Epidermal melanocyte (primary cell): ENCODE data around the gene CACTIN.
A peak's percentile ranks its signal among the peaks of the same experiment; 100 is the strongest.
"Not testable (repeated sequence)": the region's sequence is repeated elsewhere in the genome, so short reads cannot be mapped to it uniquely, and the experiment has no call there.

Source experiments
- DNase-seq: peaks from one replicate; pipeline ENCODE4 v3.0.0; 2011; ENCODE audit warnings: low spot score; ENCODE audit not compliant: insufficient read length

Gene CACTIN

DNA sequence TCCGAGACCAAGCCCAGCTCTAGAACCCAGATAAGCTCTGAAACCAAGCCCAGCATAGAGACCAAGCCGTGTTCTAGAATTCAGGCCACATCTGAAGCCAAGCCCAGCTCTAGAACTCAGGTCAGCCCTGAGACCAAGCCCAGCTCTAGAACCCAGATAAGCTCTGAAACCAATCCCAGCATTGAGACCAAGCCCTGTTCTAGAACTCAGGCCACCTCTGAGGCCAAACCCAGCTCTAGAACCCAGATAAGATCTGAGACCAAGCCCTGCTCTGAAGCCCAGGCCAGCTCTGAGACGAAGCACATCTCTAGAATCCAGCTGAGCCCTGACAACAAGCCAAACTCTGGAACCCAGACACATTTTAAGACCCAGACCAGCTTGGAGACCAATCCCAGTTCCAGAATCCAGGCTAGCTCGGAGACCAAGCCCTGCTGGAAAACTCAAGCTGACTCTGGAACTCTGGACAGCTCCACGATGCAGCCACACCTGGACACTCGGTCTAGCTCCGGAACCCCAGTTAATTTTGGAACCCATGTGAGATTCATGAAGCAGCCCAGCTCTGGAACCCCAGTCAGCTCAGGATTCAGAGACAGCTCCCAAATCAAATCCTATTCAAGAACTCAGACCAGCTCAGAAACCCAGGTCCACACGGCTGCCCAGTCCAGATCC lies 35.5 kb downstream of the CACTIN start:
- DNase-seq, result no peak

DNA sequence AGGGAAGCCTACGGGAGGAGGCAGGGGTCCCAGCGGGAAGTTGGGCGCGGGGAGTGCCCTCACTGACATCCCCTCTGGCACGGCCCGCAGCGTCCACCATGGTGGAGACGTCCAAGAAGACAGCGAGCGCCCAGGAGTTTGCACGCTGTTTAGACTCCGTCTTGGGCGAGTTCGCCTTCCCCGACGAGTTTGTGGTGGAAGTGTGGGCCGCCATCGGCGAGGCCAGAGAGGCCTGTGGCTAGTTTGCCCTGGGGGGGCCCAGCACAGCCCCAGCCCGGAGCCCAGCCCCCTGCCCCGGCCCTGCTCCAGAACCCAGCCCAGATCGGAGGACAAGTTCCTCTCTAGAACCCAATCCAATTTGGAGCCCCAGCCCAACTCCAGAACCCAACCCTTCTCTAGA lies 36.6 kb downstream of the CACTIN start:
- no peak for DNase-seq

DNA sequence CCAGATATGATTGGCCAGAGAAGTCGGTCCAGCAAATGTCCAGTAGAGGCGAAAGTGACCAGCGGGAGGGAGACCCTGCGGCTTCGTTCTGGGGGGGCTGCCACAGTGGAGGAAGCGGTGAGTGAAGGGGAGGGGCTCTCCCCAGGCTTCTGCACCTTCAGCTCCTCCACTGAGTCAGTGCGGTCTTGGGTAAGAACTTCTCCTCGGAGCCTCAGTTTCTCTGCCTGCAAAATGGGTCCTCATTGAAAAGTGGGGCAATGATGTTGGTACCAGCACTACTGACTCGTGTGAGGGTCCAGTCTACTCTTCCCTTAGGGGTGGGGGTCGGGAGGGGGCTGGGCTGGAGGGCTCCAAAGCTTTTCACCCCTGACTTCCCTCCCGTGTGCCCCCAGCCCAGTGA lies 37.2 kb downstream of the CACTIN start:
- no peak for DNase-seq

DNA sequence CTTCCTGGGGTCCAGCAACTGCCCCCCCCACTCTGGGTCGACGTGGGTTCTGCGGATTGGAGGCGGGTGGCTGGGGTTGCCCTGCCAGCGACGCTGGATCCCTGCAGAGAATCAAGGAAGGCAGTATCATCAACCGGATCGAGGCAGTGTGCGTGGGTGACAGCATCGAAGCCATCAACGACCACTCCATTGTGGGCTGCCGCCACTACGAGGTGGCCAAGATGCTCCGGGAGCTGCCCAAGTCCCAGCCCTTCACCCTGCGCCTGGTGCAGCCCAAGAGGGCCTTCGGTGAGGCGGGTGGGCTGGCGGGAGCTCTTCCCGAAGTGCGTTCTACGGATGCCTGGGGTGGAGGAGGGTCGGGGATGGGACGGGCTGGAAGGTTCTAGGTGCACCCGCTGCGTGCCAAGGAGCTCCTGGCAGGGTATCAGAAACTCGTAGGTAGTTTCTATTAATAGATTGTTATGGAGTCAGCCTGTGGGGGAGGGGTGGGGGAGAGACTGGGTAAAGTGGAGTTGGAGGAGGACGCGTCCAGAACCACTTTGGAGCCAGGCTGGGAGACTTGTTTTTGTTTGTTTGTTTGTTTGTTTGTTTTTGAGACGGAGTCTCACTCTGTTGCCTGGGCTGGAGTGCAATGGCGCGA lies 39.8 kb downstream of the CACTIN start:
- DNase-seq, result no peak

GRCh38 chr19:3586127-3586626 lies 40.4 kb downstream of the CACTIN start:
- no peak for DNase-seq

- DNase-seq, result no peak
Observed at GRCh38 chr19:3585301-3586126, 41.1 kb downstream of the CACTIN start, which contains the start of gene GIPC3. Gene GIPC3 (plus strand): TSS chr19:3585478. CDS start chr19:3585598, 120 bp downstream.

DNA sequence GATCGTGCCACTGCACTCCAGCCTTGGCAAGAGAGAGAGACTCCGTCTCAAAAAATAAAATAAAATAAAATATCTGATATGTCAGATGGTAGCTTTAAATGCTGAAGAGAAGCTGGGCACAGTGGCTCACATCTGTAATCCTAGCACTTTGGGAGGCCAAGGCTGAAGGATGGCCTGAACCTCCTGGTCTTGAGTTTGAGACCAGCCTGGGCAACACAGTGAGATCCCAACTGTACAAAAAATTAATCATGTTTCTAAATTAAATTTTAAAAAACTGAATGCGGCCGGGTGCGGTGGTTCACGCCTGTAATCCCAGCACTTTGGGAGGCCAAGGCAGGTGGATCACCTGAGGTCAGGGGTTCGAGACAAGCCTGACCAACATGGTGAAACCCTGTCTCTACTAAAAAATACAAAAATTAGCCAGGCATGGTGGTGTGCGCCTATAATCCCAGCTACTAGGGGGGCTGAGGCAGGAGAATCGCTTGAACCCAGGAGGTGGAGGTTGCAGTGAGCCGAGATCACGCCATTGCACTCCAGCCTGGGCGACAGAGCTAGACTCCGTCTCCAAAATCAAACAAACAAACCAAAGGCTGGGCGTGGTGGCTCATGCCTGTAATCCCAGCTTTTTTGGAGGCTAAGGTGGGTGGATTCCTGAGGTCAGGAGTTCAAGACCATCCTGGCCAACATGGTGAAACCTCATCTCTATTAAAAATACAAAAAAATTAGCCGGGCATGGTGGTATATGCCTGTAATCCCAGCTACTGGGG lies 42.4 kb downstream of the CACTIN start:
- not testable (repeated sequence) for DNase-seq

DNA sequence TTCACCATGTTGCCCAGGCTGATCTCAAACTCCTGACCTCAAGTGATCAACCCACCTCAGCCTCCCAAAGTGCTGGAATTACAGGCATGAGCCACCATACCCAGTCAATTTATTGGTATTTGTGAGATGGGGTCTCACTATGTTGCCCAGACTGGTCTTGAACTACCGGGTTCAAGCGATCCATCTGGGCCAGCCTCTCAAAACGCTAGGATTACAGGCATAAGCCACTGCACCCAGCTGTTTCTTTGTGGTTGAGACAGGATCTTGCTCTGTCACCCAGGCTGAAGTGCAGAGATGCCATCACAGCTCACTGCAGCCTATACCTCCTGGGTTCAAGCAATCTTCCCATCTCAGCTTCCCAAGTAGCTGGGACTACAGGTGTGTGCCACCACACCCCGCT lies 44.8 kb downstream of the CACTIN start:
- DNase-seq, result peak; percentile 4

DNA sequence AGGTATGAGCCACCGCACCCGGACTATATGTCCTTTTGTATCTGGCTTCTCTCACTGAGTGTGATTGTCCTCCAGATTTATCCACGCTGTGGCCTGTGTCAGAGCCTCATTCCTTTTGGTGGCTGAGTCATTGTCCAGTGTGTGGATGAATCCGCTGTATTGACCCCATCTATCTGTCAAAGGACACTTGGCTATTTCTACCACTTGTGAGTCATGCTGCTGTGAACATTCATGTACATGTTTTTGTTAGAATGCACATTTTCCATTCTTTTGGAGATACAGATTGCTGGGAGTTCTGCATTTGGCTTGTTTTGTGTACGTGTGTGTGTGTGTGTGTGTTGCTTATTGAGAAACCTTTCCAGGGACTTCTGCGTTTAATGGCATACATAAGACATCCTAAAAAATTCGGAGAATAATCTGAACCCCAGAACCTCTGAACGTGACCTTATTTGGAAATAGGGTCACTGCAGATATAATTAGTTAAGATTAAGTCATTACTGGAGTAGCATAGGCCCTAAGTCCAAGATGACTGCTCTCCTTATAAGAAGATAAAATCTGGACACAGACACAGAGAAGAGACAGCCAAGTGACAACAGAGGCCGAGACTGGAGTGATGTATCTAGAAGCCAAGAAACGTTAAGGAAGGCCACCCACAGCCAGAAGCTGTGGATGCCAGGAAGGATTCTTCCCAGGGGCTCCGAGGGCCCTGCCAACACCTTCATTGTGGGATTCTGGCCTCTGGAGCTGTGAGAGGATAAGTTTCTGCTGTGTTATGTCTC lies 46.2 kb downstream of the CACTIN start:
- DNase-seq, result peak; percentile 64

DNA sequence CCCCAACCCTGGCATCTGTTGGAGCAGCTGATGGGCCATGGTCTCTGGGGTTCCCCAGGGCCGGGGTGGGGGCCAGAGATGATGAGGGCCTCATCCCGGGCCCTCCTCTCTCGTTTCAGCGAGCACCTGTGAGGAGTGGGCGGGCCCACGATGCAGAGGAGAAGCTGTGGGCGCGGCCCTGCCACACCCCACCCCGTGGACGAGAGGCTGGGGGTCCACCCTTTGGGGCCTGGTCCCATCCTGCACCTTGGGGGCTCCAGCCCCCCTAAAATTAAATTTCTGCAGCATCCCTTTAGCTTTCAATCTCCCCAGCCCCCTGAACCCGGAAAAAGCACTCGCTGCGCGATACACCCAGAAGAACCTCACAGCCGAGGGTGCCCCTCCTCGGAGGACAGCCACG lies 48.2 kb downstream of the CACTIN start:
- peak; percentile 11 for DNase-seq

DNA sequence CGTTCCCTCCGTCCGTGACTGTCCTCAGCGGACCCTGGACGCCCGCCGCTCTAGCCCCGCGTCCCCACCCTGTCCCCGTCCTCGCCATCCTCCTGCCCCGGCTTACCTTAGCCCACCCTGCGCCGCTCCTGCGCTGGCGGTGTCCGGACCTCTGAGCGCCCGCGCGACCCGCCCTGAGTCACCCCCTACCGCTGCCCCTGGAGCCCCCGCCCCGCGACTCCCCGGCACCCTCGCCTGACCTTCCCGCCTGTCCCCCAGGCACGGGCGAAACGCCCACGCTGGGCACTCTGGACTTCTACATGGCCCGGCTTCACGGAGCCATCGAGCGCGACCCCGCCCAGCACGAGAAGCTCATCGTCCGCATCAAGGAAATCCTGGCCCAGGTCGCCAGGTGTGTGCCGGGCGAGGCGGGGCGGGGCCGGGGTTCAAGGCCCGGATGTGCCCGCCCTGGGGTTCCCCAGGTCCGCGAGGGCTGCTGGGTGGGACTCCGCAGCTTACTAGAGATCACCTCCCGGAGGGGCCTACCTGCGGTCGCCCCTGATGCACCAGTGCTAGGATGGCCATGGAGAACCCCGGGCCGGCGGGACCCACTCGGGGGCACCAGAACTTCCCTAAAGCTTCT lies 48.8 kb downstream of the CACTIN start:
- peak; percentile 3 for DNase-seq

DNA sequence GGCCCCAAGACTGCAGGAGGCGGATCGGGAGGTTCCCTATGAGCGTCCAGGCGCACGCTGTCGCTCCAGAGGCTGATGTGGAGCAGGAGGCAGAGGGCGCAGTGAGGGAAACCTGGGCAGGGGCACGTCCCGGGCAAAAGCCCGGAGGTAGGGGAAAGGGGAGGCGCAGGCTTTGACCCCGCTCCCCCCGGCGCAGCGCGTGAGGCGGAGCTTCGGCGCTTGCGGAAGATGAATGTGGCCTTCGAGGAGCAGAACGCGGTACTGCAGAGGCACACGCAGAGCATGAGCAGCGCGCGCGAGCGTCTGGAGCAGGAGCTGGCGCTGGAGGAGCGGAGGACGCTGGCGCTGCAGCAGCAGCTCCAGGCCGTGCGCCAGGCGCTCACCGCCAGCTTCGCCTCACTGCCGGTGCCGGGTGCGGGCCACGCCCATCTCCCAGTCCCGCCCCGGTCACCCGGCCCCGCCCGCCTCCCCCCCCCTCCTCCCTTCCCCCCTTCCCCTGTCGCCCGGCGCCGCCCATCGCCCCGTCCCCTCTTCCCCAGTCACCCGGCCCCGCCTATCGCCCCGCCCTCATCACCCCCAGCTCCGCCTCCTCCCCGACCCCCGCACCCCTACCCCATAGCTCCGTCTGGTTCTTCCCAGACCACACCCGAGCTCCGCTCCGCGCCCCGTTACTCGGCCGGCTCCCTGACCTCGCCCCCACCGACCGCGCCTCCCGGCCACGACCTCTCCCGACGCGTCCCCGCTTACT lies 49.7 kb downstream of the CACTIN start:
- DNase-seq, result peak; percentile 17

DNA sequence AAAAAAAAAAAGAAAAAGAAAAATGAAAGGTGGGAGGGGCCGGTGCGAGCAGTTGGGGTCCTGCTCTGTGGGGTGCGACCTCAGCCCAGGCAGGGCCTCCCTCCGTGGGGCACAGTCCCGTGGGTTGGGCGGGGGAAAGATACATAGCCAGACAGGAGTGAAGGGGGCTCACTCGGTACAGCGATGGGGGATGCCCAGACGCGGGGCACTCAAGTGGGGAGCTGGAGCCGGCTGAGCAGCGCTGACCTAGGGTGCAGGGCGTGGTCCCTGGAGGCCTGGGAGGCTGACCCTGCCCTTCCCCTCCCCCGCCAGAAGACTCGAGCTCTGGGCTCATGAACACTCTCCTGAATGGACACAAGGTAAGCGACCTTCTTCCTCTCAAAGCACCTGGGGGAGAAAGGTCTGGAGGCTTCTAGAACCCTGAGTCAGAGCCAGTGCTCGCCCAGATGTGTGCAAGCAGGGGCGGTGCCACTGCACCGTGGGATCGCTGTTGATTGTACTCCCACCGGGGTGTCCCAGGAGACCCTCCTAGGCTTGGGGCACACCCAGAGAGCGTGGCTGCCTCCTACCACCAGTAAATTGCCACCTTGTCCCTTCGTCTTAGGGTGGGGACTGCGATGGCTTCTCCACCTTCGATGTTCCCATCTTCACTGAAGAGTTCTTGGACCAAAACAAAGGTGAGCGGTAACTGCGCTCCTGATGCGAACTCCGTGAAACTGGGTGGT lies 50.5 kb downstream of the CACTIN start:
- DNase-seq, result peak; percentile 10

DNA sequence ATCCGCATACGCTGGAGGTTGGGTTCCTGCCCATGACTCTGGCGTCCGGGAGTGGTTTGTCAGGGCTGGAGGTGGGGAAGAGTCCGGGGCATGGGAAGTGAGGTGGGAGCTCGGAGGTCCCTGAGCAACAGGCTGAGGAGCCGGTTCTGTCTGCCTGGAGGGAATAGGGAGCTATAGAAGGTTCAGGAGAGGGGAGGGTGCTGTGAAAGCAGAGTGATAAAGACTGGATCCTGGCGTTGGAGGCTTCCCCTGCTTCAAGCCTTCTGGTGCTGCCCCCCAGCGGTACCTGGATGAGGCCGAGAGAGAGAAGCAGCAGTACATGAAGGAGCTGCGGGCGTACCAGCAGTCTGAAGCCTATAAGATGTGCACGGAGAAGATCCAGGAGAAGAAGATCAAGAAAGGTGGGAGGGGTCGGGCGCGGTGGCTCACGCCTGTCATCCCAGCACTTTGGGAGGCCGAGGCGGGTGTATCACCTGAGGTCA lies 51.3 kb downstream of the CACTIN start:
- peak; percentile 14 for DNase-seq

GRCh38 chr19:3573858-3574637 lies 52.5 kb downstream of the CACTIN start:
- DNase-seq, result peak; percentile 74

DNA sequence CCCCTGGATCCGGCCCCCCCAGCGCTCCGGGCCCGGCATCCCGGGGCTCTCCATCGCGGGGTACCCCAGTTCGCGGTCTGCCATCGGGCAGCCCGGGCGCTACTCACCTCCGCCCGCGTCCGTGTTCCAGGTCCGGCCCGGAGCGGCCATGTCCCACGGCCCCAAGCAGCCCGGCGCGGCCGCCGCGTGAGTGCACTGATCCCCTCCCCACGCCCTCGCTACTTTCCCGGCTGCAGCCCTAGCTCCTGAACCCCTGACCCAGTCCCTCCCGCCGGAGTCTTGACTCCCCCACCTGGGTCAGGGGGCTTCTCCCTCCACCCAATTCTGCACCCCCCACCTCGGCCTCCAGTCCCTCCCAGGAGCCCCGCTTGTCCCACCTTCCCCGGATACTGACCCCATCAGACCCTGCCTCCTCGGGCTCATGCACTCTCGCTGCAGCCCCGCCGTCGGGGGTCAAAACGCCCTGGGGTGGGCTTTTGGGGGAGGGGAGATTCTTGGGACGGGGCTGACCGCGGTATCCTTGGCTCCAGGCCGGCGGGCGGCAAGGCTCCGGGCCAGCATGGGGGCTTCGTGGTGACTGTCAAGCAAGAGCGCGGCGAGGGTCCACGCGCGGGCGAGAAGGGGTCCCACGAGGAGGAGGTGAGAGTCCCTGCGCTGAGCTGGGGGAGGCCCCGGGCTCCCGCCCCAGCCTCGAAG lies 53.3 kb downstream of the CACTIN start:
- DNase-seq, result peak; percentile 7

DNA sequence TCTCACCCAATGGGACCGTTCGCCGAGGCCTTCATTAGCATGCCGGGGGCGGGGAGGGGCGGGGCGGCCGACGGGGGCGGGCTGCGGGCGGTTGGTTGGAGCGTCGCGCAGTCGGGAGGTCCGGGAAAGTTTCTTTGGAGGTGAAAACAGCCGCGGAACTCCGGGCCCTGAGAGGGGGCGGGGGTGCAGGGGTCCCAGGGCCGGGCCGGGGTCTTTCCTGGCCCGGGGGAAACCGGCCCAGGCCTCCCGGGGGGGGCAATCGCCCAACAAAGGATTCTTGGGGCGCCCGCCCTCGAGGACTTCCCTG lies 53.8 kb downstream of the CACTIN start, which contains the start of gene HMG20B:
Gene HMG20B, plus strand, starts transcription at position 90 of the 307 bp plus-strand sequence. CDS start 366 bp downstream, outside the sequence.
- no peak for DNase-seq
